Measurements from ENCODE around the gene PTPN2. TPM values are rescaled to one million over a fixed set of nuclear protein-coding genes. Genes with fewer than 3 reads are reported as not detected.

Gene PTPN2
- polyA plus RNA-seq, 4 donors = 39.9 to 64.0 (median 54.1) TPM

DNA sequence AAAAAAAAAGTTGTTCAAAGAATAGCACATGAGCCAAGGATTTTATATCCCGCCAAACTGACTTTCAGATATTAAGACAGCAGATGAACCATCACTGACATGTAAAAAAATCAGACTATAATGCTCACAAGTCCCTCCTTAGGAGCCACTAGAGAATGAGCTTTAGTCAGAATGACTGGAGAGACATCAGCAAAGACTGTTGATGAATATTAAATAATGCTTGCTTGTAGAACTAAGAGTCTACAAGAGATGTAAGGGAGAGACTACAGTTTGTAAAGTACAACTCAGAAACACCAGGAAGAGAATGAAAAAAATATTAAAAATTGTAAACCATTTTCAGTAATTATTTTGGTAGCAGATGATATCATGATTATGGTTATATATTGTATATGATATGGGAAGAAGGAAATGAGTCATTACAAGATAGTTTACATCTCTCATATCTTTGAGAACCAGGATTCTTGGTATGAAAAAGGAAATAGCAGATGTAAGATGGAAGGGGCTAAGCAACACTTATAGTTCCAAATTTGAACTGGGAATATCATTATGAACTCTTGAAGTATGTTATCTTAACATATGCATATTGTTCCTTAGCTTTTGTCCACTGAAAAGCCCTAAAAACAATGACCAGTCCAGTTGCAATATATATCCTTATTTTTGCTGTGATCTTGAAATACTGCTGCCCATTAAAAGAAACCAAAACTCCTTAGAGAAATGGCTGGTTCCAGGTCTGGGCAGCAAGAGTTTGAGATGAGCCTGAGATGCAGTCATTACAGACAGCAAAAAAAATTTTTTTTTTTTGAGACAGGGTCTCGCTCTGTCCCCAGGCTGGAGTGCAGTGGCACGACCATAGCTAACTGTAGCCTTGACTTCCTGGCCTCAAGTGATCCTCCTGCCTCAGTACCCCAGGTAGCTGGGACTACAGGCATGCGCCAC is 55.7 kb downstream of the PTPN2 start:
- DNase-seq (ENCODE audit: low read depth in 4 of 4, low spot score in 3 of 4) = no peak

GRCh38 chr18:12827588-12827987 is 56.4 kb downstream of the PTPN2 start:
- no peak for DNase-seq (ENCODE audit: low read depth in 4 of 4, low spot score in 3 of 4)

DNA sequence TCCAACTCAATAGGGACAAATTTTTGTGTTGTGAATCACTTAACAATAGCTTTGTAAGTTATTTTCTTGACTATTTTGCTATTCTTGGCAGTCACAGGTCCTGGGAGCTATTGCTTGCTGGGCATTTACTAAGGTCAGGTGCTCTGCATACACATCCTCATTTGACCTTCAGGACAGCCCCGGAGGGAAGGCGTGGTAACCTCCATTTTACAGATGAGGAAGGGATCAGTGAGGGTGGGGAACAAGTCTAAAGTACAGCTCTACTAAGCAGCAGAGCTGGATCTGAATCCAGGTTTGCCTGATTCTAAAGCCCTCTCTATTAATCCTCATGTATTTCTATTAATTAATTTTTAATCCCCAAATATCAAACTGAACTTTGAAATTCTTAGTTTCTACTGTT is 58.8 kb downstream of the PTPN2 start:
- DNase-seq (ENCODE audit: low read depth in 4 of 4, low spot score in 3 of 4) = no peak

DNA sequence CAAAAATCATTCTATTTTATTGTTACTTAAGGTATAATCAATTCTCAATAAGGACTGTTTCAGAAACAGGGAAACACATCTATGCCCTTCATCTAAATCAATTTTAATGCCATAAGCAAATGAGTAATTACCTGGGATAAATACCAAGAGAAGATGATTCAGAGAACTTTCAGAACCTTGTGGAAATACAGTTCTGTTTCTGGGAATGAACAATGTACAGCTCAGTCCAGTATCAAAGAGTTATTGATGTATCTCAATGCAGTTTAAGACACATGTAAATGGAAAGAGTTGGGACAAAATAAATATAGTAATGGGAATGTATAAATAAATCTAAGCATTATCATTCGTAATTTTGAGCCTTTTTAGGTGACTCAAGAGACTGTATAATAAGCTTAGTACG is 60.1 kb downstream of the PTPN2 start:
- DNase-seq (ENCODE audit: low read depth in 4 of 4, low spot score in 3 of 4) = no peak

GRCh38 chr18:12821408-12821807 is 62.6 kb downstream of the PTPN2 start:
- no peak for DNase-seq (ENCODE audit: low read depth in 4 of 4, low spot score in 3 of 4)

- DNase-seq (ENCODE audit: low read depth in 4 of 4, low spot score in 3 of 4) = no peak
Observed at GRCh38 chr18:12820506-12820905, 63.5 kb downstream of the PTPN2 start.

GRCh38 chr18:12819841-12820240 is 64.2 kb downstream of the PTPN2 start:
- no peak for DNase-seq (ENCODE audit: low read depth in 4 of 4, low spot score in 3 of 4)

DNA sequence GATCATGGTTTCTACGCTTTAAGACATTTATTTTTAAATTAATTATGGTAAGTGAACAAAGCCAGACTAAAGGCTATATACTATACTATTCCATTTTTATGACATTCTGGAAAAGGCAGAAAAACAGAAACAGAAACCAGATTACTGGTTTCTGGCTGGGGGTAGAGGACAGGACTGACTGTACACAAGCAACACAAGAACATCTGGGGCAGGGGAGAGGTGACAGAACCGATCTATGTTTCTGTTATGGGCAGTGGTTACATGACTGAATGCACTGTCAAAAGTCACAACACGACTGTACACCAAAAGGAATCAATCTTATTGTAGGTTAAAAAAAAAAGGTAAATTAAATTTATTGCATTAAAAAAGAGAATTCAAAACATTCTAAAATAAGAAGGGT is 64.7 kb downstream of the PTPN2 start:
- DNase-seq (ENCODE audit: low read depth in 4 of 4, low spot score in 3 of 4) = no peak

DNA sequence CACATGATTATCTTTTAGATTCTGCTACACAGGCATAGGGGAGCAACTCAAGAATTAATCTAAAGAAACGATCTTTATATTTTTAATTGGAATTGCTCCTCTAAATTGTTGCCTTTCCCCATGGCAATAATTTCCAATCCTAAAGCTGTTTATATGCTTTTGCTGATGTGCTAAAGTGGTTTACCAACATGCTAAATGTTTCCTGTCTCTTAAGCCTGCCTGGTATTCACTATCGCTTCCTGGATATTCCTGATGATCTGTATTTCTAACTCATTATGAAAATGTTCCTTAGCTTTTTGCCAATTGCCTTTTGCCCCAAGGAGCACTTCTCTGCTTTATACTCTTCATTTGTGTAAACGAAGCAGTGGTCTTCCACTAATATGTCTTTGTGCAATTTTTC is 65.8 kb downstream of the PTPN2 start:
- DNase-seq (ENCODE audit: low read depth in 4 of 4, low spot score in 3 of 4) = no peak

- no peak for DNase-seq (ENCODE audit: low read depth in 4 of 4, low spot score in 3 of 4)
Observed at GRCh38 chr18:12816451-12816850, 67.6 kb downstream of the PTPN2 start.

DNA sequence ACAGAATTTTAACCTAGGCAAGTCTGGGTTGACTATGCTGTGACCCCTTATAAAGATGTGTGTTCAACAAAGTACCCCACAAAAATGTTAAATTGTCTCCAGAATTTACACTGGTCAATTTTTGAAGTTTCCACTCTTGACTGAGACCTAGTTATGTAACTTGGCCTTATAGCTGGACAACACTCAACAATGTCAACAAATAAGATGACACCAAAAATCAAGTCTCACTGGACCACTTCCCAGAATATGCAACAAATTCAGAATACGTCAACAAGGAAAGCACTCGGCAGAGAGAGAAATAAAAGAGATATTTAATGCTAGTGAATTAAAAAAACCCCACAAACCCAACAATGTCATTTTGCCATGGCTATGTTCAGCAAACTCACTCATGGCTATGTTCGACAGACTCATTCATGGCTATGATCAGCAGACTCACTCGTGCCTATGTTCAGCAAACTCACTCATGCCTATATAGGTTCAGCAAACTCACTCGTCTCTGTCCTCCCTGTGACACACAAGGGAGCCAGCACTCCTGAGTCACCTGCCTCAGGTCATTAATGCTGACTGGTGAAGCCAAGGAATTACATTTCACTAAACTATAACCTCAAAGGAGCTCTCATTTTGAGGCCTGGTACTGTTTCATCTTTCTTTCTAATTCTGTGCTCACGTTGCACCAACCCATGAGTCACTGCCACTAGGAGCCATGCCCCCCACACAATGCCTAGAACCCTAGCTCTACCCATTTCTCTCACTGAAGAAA is 72.7 kb downstream of the PTPN2 start:
- DNase-seq (ENCODE audit: low read depth in 4 of 4, low spot score in 3 of 4) = no peak

- DNase-seq (ENCODE audit: low read depth in 4 of 4, low spot score in 3 of 4) = no peak
Observed at GRCh38 chr18:12803069-12803936, 80.7 kb downstream of the PTPN2 start.

GRCh38 chr18:12802538-12802937 is 81.5 kb downstream of the PTPN2 start:
- no peak for DNase-seq (ENCODE audit: low read depth in 4 of 4, low spot score in 3 of 4)

DNA sequence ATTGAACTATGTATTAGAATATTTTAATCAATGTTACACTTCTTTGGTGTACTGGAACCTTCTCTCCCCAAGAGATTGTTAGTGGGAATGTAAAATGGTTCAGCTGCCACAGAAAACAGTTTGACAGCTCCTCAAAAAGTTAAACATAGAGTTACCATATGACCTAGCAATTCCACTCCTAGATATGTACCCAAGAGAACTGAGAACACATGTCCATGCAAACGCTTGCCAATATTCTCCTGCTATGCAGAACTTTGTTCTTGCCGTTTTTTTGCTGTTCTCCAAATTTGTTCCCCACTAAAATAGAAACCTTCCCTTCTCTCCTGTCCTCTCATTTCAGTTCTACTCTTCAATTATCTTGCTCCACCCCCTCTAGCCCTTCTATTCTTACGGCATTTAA is 87.6 kb downstream of the PTPN2 start:
- DNase-seq (ENCODE audit: low read depth in 4 of 4, low spot score in 3 of 4) = no peak

DNA sequence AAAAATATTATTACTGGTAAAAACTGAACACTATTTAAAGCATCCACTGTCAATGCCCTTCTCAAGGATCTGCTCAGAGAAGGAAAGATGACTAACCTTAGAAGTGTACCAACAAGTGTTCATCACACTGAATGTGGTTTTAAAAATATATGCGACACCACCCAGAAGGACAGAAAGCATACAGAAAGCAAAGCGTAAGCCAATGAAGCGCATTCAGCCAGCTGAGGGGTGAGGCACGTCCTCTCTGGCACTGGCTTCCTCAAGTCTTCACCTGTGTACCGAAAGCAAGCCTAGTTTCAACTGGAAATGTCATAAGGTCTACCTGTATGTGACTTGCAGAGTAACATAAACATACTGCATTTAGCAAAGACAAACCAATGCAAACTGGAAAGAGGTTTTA is 92.4 kb downstream of the PTPN2 start:
- no peak for DNase-seq (ENCODE audit: low read depth in 4 of 4, low spot score in 3 of 4)

DNA sequence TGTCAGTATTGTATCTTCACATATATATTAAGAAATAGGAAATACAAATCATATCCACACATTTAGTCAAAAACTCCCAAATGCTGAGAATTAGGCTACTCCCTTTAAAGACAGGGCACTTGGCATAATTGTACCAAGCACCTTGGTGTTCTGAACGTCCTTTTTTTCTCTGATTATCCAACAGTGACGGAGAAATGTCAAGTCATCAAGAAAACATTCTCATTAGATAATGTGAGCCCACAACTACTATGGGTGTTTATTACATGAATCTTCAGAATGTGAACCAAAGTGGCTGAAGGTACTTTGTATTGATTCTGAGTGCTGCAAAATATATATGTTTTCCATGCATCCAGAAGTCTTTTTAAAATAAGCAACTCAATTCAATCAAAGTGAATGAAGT is 97.4 kb downstream of the PTPN2 start:
- no peak for DNase-seq (ENCODE audit: low read depth in 4 of 4, low spot score in 3 of 4)

DNA sequence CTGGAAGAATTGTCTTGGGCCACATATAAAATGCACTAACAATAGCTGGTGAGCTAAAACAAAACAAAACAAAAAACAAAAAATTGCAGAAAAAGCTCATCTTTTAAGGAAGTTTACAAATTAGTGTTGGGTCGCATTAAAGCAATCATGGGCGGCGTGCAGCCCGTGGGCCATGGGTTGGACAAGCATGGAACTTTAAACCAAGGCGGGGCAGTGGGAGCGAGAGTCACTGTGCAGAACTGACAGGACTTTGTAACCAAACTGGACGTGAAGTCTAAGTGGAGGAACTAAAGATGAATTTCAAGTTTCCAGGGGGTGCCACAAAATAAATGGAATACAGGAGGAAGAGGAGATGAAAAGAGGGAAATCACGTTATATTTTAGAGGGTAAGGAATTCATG is 100.5 kb downstream of the PTPN2 start:
- no peak for DNase-seq (ENCODE audit: low read depth in 4 of 4, low spot score in 3 of 4)

- DNase-seq (ENCODE audit: low read depth in 4 of 4, low spot score in 3 of 4) = no peak
Observed at GRCh38 chr18:12782521-12782920, 101.5 kb downstream of the PTPN2 start.

DNA sequence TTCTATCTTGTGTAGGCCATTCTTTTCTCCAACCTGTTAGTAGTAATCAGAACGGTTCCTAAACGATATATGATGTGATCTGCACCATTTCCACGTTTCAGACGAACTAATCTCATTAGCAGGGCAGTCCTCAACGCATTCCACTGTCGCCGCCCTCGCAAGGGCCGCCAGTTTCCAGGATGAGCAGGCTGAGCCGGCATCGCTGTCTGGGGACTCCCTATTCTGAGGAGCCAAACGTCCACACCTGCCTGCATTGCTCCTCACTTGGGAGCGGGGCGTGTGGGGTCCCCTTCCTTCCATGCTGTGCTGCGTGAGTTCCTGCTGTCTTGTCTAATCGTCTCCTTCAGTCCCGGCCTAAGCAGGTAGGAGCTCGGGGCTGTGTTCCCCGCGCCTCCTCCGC is 104.6 kb downstream of the PTPN2 start:
- DNase-seq (ENCODE audit: low read depth in 4 of 4, low spot score in 3 of 4) = no peak

DNA sequence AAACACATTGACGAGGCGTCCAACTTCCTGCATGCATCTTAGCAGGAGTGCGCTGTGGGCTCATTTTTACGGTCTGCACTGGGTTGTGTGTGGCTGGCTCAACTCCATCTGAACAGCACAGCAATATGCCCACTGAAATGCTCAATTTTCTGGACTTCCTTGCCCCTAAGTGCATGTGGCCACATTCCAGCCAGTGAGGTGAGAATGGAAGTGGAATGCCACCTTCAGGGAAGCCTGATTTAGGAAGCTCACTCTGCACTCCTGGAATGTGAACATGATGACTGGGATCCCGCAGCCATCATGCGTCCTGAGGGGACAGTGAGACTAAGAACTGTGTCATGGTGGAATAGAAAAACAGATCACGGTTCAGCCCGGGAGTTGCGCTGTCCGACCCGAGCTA is 105.0 kb downstream of the PTPN2 start:
- no peak for DNase-seq (ENCODE audit: low read depth in 4 of 4, low spot score in 3 of 4)

DNA sequence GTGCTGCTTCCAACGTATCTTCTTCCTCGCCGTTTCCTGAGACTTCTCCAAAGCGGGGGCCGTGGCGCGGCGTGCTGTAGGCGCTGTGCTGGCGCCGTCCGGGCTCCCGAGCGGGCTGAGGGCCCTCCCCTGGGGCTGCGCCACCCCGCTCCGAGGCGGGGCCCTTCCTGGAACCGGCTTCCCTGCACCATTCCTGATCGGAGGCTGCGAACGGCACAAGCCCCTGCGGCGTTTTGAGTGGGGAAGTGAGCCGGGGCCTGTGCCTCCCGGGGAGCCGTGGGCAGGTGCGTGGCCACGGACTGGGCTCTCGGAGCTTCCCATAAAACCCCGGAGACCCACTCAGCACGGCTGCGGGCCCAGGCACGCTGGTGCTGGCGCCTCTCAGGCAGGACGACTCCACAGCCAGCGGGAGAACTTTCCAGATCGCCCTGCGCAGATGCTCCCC is 106.5 kb downstream of the PTPN2 start:
- DNase-seq (ENCODE audit: low read depth in 4 of 4, low spot score in 3 of 4) = no peak

Measured in left renal pelvis (tissue), 4 donors.